Gastrocnemius medialis (tissue), 4 donors: Measurements from ENCODE around the gene OLAH. TPM values are rescaled to one million over a fixed set of nuclear protein-coding genes. Genes with fewer than 3 reads are reported as not detected.

ENCODE experiments used
- ATAC-seq, 2 donors: fragments of 150-250 bp; one replicate each; pipeline ENCODE4 v1.9.1; 2016
- DNase-seq, 2 donors: peaks; one replicate each; pipeline ENCODE4 v3.0.0-alpha.2; 2019
- H3K27ac ChIP-seq, 4 donors: fragments of 200-600 bp; sonication (generic); 1 replicate in 1 of 4; 2 replicates in 3 of 4; pipeline ENCODE4 v1.5.1; 2016 to 2018; ENCODE audit warnings: mild to moderate bottlenecking in 2 of 4, moderate library complexity in 1 of 4
- H3K27me3 ChIP-seq, 3 donors: fragments of 200-600 bp; sonication (generic) in 2 of 3; 1 replicate in 1 of 3; 2 replicates in 2 of 3; pipeline versions ENCODE4 v1.5.1 to v1.6.0; 2016 to 2019; ENCODE audit warnings: mild to moderate bottlenecking in 1 of 3, moderate library complexity in 1 of 3
- H3K36me3 ChIP-seq, 2 donors: fragments of 200-600 bp; sonication (generic) in 1 of 2; one replicate each; pipeline ENCODE4 v1.5.1; 2017 to 2018
- H3K4me1 ChIP-seq, 2 donors: fragments of 200-600 bp; sonication (generic) in 1 of 2; one replicate each; pipeline ENCODE4 v1.5.1; 2016 to 2017; ENCODE audit warnings: mild to moderate bottlenecking in 2 of 2
- H3K4me3 ChIP-seq, 4 donors: fragments of 200-600 bp; sonication (generic) in 3 of 4; 1 replicate in 1 of 4; 2 replicates in 3 of 4; pipeline ENCODE4 v1.5.1; 2016 to 2019; ENCODE audit warnings: mild to moderate bottlenecking in 2 of 4
- H3K9me3 ChIP-seq, 3 donors: fragments of 200-600 bp; sonication (generic) in 2 of 3; 1 replicate in 1 of 3; 2 replicates in 2 of 3; pipeline ENCODE4 v1.5.1; 2016 to 2019
- CTCF ChIP-seq, 5 experiments: fragments of 450-650 bp in 3 of 5; fragments of 200-600 bp in 2 of 5; sonication (generic) in 2 of 5; IDR thresholded peaks in 4 of 5; conservative IDR thresholded peaks in 1 of 5; 1 replicate in 4 of 5; 2 replicates in 1 of 5; pipeline ENCODE4 v1.5.1; 2016 to 2019; ENCODE audit warnings: antibody characterized with exemption in 5 of 5, mild to moderate bottlenecking in 3 of 5, moderate library complexity in 3 of 5
- POLR2A ChIP-seq, 2 donors: fragments of 450-650 bp; IDR thresholded peaks; one replicate each; pipeline ENCODE4 v1.6.1; 2017; ENCODE audit warnings: antibody characterized with exemption in 2 of 2, mild to moderate bottlenecking in 2 of 2, moderate library complexity in 2 of 2
- in situ Hi-C, 4 donors: fragments of 200-750 bp; cut with MboI; loops; one replicate each; pipeline versions ENCODE4 v1.15.0 to v1.8.0; 2017; ENCODE audit warnings: low sequenced_read_pairs in 4 of 4
- intact Hi-C: fragments of 100-400 bp; cut with DNase I; formaldehyde crosslinking; loops from one replicate; pipeline ENCODE4 v1.15.1; 2023; ENCODE audit warnings: low total_unique reads
- total RNA-seq, 4 donors: library from RNA; depleted of rRNA; stranded (reverse); fragments of >200 nt; gene quantifications; one replicate each; pipeline versions ENCODE4 v1.1.0 to v1.2.3, GENCODE V29; 2016

The OLAH gene
- total RNA-seq, 4 donors from 2014 or later, result 0.29 to 0.69 TPM; not detected in 2

- Histone ChIP-seq H3K36me3 (no peaks in the 10 kb centered on the region), H3K27ac (no peak within 1 kb of the TSS), H3K27me3 (no peaks in the 10 kb centered on the region), H3K4me3 (peak within 1 kb of the TSS; percentile 62 to 79 (median 63)), H3K9me3 (no peaks in the 10 kb centered on the region), H3K4me1 (peaks cover 2 to 9% of the 10 kb centered on the region in 2 donors)
- intact Hi-C loops (no loop called here), in situ Hi-C loops (loop anchor here in 1 of 4 donors (25.0 kb wide), 1 partner anchor 251 kb away; the partner anchor contains the start of genes CDNF, HSPA14 and MSANTD7)
- peak; percentile 82 for ATAC-seq
- TF ChIP-seq POLR2A (IDR thresholded peaks at IDR 0.05) (no peak), CTCF (IDR thresholded peaks at IDR 0.05 in 4 of 5, conservative IDR thresholded peaks at IDR 0.05 in 1 of 5) (peak; percentile 34 to 64 (median 39))
- peak; percentile 39 to 46 for DNase-seq
Observed at GRCh38 chr10:15088428-15089261, 44.9 kb downstream of the OLAH start, which contains the start of gene ACBD7. ACBD7 (minus strand) TSS chr10:15088776; CDS start chr10:15088728, 48 bp downstream.

- Histone ChIP-seq H3K9me3 (no peaks in the 10 kb centered on the region), H3K27me3 (no peaks in the 10 kb centered on the region), H3K4me1 (peaks cover 3 to 7% of the 10 kb centered on the region in 2 donors), H3K36me3 (no peaks in the 10 kb centered on the region), H3K4me3 (no peak overlapping the region), H3K27ac (no peak overlapping the region)
- DNase-seq (no peak), ATAC-seq (no peak)
- intact Hi-C loops, result no loop called here
- TF ChIP-seq POLR2A (IDR thresholded peaks at IDR 0.05) (no peak), CTCF (IDR thresholded peaks at IDR 0.05 in 4 of 5, conservative IDR thresholded peaks at IDR 0.05 in 1 of 5) (no peak)
- in situ Hi-C loops, result loop anchor here in 2 of 4 donors (10.0 to 25.0 kb wide), 2 partner anchors 247 to 254 kb away; partner anchors contain the start of genes CDNF (in 1 of the 2), HSPA14 (in 1 of the 2) and MSANTD7 (in 1 of the 2)
Observed at GRCh38 chr10:15091418-15091817, 47.7 kb downstream of the OLAH start.

GRCh38 chr10:15092855-15093408, 49.2 kb downstream of the OLAH start:
- ATAC-seq, result no peak
- intact Hi-C loops, result no loop called here
- Histone ChIP-seq H3K4me1 (peaks cover 4 to 12% of the 10 kb centered on the region in 2 donors), H3K27ac (no peak overlapping the region), H3K9me3 (no peaks in the 10 kb centered on the region), H3K4me3 (no peak overlapping the region), H3K27me3 (no peaks in the 10 kb centered on the region), H3K36me3 (no peaks in the 10 kb centered on the region)
- in situ Hi-C loops, result loop anchor here in 2 of 4 donors (10.0 to 25.0 kb wide), 2 partner anchors 248 to 256 kb away; partner anchors contain the start of genes CDNF (in 1 of the 2), HSPA14 (in 1 of the 2) and MSANTD7 (in 1 of the 2)
- DNase-seq, result no peak
- TF ChIP-seq POLR2A (IDR thresholded peaks at IDR 0.05), result no peak
- TF ChIP-seq CTCF (IDR thresholded peaks at IDR 0.05 in 4 of 5, conservative IDR thresholded peaks at IDR 0.05 in 1 of 5), result no peak

- no peak for ATAC-seq
- H3K27ac ChIP-seq, result peak overlapping the region; percentile 88 to 98 (median 93)
- H3K4me1 ChIP-seq, result peaks cover 18 to 20% of the 10 kb centered on the region in 2 donors
- DNase-seq, result no peak
- intact Hi-C loops, result loop anchor here (1.0 to 5.0 kb wide), 5 partner anchors 73 to 492 kb away; partner anchors contain the start of genes CDNF, HSPA14, MEIG1 and MSANTD7
- no peaks in the 10 kb centered on the region for H3K9me3 ChIP-seq
- H3K27me3 ChIP-seq, result no peaks in the 10 kb centered on the region
- H3K4me3 ChIP-seq, result peak overlapping the region; percentile 74 to 92 (median 84)
- in situ Hi-C loops, result loop anchor here in 2 of 4 donors (10.0 to 25.0 kb wide), 2 partner anchors 252 to 259 kb away; partner anchors contain the start of genes CDNF (in 1 of the 2), HSPA14 (in 1 of the 2) and MSANTD7 (in 1 of the 2)
- no peaks in the 10 kb centered on the region for H3K36me3 ChIP-seq
- TF ChIP-seq POLR2A (IDR thresholded peaks at IDR 0.05) (no peak), CTCF (IDR thresholded peaks at IDR 0.05 in 4 of 5, conservative IDR thresholded peaks at IDR 0.05 in 1 of 5) (no peak)
Observed at GRCh38 chr10:15096661-15097010, 52.9 kb downstream of the OLAH start.
